Right atrium auricular region (tissue), 2 donors: ENCODE measurements around the gene KAT6B. TPM values are rescaled to one million over a fixed set of nuclear protein-coding genes. Genes with fewer than 3 reads are reported as not detected.

ENCODE experiments used
- DNase-seq: peaks from one replicate; pipeline ENCODE4 v3.0.0-alpha.2; 2019; ENCODE audit warnings: low spot score
- H3K27ac ChIP-seq, 2 donors: fragments of 200-600 bp; sonication (generic); 1 replicate in 1 of 2; 2 replicates in 1 of 2; pipeline ENCODE4 v1.5.1; 2016 to 2019
- H3K27me3 ChIP-seq, 2 donors: fragments of 200-600 bp; sonication (generic); one replicate each; pipeline versions ENCODE4 v1.5.1 to v1.6.0; 2017 to 2019
- H3K36me3 ChIP-seq: fragments of 200-600 bp; sonication (generic); one replicate; pipeline ENCODE4 v1.5.1; 2016
- H3K4me1 ChIP-seq, 2 donors: fragments of 200-600 bp; sonication (generic); one replicate each; pipeline versions ENCODE4 v1.5.1 to v1.6.0; 2017 to 2019
- H3K4me3 ChIP-seq, 2 donors: fragments of 200-600 bp; sonication (generic); 1 replicate in 1 of 2; 2 replicates in 1 of 2; pipeline ENCODE4 v1.5.1; 2017 to 2019; ENCODE audit warnings: mild to moderate bottlenecking in 1 of 2, moderate library complexity in 1 of 2
- H3K9me3 ChIP-seq, 2 donors: fragments of 200-600 bp; sonication (generic); one replicate each; pipeline ENCODE4 v1.5.1; 2019
- CTCF ChIP-seq, 2 donors: fragments of 200-600 bp; sonication (generic); IDR thresholded peaks; one replicate each; pipeline ENCODE4 v1.5.1; 2019; ENCODE audit warnings: antibody characterized with exemption in 2 of 2
- total RNA-seq, 2 donors: library from RNA; depleted of rRNA; stranded (reverse); fragments of >200 nt; gene quantifications; one replicate each; pipeline ENCODE4 v1.1.0, GENCODE V29; 2016

KAT6B gene
- total RNA-seq, 2 donors from 2014 or later, result 42.7 to 43.5 TPM

- DNase-seq, result no peak
- peak overlapping the region in 1 of 2 donors; percentile 97 for H3K27ac ChIP-seq
Measured at GRCh38 chr10:74821501-74821900, 4.9 kb upstream of the KAT6B start.

GRCh38 chr10:74822101-74822500 is 4.3 kb upstream of the KAT6B start:
- TF ChIP-seq CTCF (IDR thresholded peaks at IDR 0.05), result no peak
- Histone ChIP-seq H3K4me3 (no peak overlapping the region), H3K36me3 (no peaks in the 10 kb centered on the region), H3K9me3 (peaks cover 0 to under 1% of the 10 kb centered on the region in 2 donors), H3K27ac (peak overlapping the region; percentile 35 to 97), H3K27me3 (no peaks in the 10 kb centered on the region), H3K4me1 (peaks cover 0 to 28% of the 10 kb centered on the region in 2 donors)
- DNase-seq, result no peak

More at GRCh38 chr10:74821501-74821900, 4.9 kb upstream of the KAT6B start:
- no peaks in the 10 kb centered on the region for H3K36me3 ChIP-seq
- H3K9me3 ChIP-seq, result peaks cover 0 to 6% of the 10 kb centered on the region in 2 donors
- peaks cover 0 to 27% of the 10 kb centered on the region in 2 donors for H3K4me1 ChIP-seq
- TF ChIP-seq CTCF (IDR thresholded peaks at IDR 0.05), result no peak
- H3K27me3 ChIP-seq, result no peaks in the 10 kb centered on the region
- no peak overlapping the region for H3K4me3 ChIP-seq

GRCh38 chr10:74822521-74823089 is 3.8 kb upstream of the KAT6B start:
- no peak for TF ChIP-seq CTCF (IDR thresholded peaks at IDR 0.05)
- Histone ChIP-seq H3K9me3 (no peaks in the 10 kb centered on the region), H3K27me3 (no peaks in the 10 kb centered on the region), H3K36me3 (no peaks in the 10 kb centered on the region), H3K4me3 (no peak overlapping the region), H3K4me1 (peaks cover 0 to 33% of the 10 kb centered on the region in 2 donors), H3K27ac (peak overlapping the region; percentile 35 to 97)
- DNase-seq, result no peak

- Histone ChIP-seq H3K4me1 (peaks cover 0 to 36% of the 10 kb centered on the region in 2 donors), H3K9me3 (no peaks in the 10 kb centered on the region), H3K27ac (peak overlapping the region; percentile 94 to 97), H3K36me3 (no peaks in the 10 kb centered on the region), H3K4me3 (no peak overlapping the region), H3K27me3 (no peaks in the 10 kb centered on the region)
- DNase-seq, result no peak
- TF ChIP-seq CTCF (IDR thresholded peaks at IDR 0.05), result no peak
Measured at GRCh38 chr10:74823791-74824183, 2.6 kb upstream of the KAT6B start.

- Histone ChIP-seq H3K27ac (peak overlapping the region; percentile 94 to 97), H3K4me3 (peak overlapping the region; percentile 81 to 94), H3K27me3 (no peaks in the 10 kb centered on the region), H3K4me1 (peaks cover 0 to 40% of the 10 kb centered on the region in 2 donors), H3K9me3 (no peaks in the 10 kb centered on the region), H3K36me3 (no peaks in the 10 kb centered on the region)
- no peak for TF ChIP-seq CTCF (IDR thresholded peaks at IDR 0.05)
- no peak for DNase-seq
Measured at GRCh38 chr10:74824184-74824899, 2.1 kb upstream of the KAT6B start.
